AG08395 (cell line): ENCODE results near the gene DEPDC1B.
"Not testable (repeated sequence)": the region's sequence is repeated elsewhere in the genome, so short reads cannot be mapped to it uniquely, and the experiment has no call there.

Experiments
- DNase-seq: peaks from one replicate; pipeline ENCODE4 v3.0.0; 2012; ENCODE audit warnings: mixed read lengths, low spot score

DEPDC1B gene

GRCh38 chr5:60640901-60641300 lies 59.1 kb downstream of the DEPDC1B start:
- DNase-seq = no peak

DNA sequence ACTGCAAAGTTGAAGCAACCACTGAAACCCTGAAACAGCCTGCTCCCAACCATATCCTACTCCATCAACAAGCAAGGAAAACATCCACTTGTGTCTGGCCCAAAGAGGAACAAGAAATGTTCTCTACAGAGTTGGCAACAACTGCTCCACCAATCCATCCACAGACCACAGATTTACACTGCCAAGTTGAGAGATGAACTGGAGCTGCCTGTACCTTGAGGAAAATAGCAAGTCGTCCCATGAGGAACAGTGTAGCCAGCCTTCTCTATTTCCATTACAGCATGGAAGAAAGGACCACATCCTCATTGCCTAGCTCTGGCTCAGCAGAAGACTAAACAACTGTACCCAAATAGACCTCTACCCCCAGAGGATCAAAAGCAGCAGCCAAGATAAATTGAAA lies 60.4 kb downstream of the DEPDC1B start:
- no peak for DNase-seq

DNA sequence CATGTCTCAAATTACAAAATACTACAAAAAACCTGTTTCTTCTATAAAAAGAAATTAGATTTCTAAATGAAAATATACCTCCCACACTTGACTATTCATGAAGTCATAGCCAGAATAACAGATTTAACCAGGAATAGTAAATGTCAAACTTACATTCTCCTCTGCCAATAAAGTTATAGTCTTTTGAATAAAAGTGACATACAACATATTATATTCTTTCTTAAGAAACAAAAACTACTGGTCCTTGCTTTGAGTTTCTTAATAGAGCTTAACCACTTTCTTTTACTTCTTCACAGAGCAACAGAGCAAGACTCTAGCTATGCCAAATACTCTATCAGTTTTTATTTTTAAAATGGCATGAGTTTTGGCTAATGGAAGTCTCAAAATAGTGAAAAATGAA lies 61.7 kb downstream of the DEPDC1B start:
- DNase-seq = no peak

GRCh38 chr5:60636644-60637043 lies 63.3 kb downstream of the DEPDC1B start:
- DNase-seq = no peak

DNA sequence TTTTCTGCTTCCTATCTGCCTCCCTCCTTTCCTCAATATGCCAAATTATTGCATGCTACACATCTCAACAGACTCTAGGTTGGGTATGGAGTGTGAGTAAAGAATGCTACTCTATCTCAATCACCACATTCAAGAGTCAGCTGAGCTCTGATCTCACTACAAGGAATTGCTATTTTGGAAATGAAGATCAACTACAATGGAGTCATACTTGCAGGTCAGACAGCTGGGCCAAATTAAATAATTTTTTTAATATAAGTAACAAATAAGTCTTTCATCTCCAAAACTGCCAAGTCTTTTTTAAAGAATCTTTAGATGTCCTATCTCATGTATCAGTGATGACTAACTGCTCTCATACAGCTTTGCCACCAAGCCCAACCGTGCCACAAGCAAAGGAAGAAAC lies 64.0 kb downstream of the DEPDC1B start:
- DNase-seq = no peak

- no peak for DNase-seq
Measured at GRCh38 chr5:60634051-60634450, 65.9 kb downstream of the DEPDC1B start.

GRCh38 chr5:60633341-60633740 lies 66.6 kb downstream of the DEPDC1B start:
- peak; percentile 84 for DNase-seq

DNA sequence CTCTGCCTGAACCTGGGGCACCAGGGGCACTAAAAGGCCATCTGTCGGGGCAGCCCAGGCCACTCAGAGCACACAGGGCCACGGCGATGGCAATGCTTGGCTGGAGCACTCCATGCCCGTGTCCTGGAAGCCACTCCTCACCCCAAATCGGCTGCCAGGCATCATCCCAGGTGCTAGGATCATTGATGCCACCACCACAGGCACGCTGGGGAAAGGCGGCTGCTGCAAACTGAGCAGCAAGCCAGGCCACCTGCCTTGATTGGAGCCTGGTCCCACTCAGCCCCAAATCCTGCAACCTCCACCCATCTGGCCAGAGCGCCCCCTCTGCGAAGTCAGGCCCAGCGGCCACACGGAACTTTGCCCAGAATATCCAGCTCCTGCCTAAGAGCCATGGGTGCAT lies 67.8 kb downstream of the DEPDC1B start:
- DNase-seq = no peak

GRCh38 chr5:60630836-60631235 lies 69.1 kb downstream of the DEPDC1B start:
- DNase-seq = no peak

DNA sequence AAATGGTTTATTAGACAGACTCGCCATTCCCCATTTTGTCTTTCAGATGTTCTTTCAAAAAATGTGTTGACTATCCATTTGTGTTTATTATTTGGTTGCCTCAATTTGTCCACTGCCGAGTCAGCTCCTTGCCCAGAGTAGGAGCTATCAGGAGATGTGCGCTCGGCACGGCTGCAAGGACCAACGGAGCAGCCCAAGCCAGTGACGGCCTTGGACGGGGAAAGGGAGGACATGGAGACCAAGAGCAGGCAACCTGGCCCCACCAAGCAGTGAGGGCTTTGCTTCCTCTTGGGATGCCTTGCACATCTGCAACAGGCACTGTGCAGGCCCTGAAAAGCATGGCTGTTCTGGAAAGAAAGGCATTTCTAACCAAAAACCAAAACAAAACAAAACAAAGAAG lies 69.8 kb downstream of the DEPDC1B start:
- DNase-seq = no peak

GRCh38 chr5:60624875-60625274 lies 75.1 kb downstream of the DEPDC1B start:
- not testable (repeated sequence) for DNase-seq

DNA sequence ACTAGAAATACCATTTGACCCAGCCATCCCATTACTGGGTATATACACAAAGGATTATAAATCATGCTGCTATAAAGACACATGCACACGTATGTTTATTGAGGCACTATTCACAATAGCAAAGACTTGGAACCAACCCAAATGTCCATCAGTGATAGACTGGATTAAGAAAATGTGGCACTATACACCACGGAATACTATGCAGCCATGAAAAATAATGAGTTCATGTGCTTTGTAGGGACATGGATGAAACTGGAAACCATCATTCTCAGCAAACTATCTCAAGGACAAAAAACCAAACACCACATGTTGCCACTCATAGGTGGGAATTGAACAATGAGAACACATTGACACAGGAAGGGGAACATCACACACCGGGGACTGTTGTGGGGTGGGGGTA lies 79.2 kb downstream of the DEPDC1B start:
- DNase-seq = not testable (repeated sequence)

DNA sequence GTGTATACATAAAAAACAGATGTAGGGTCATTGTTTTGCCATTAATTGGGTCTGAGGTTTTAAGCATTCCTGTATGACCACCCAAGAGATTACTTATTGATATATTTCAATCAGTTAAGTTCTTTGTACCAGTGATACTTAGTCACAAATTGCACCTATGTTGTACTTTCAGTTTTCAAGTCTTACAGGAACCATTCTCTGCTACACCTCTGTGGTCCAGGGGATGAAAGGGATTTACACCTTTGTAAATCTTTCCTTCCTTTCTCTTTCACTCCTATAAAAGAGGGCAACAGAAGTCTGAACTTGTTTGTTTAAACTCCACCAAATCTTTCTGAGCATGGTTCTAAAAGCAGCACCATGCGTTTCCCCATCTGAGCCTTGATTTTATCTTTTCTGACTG lies 86.1 kb downstream of the DEPDC1B start:
- DNase-seq = no peak

DNA sequence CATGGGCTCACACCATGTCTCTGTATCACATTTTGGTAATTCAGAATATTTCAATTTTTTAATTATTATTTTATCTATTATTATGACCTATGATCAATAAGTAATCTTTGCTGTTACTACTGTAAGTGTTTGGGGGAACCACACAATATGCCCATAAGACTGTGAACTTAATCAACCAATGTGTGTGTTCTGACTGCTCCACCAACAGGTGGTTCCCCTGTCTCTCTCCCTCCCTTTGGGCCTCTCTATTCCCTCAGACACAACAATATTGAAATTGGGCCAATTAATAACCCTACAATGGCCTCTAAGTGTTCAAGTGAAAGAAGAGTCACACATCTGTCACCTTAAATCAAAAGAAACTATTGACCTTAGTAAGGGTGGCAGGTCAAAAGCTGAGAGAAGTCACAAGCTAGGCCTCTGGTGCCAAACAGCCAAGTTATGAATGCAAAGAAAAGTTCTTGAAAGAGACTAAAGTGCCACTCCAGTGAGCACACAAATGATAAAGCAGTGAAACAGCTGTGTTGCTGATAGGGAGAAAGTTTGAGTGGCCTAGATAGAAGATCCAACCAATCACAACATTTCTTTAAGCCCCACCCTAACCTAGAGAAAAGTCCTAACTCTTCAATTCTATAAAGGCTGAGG lies 88.7 kb downstream of the DEPDC1B start:
- no peak for DNase-seq

- DNase-seq = no peak
Measured at GRCh38 chr5:60604771-60605170, 95.2 kb downstream of the DEPDC1B start.

GRCh38 chr5:60598424-60598823 lies 101.5 kb downstream of the DEPDC1B start:
- no peak for DNase-seq

DNA sequence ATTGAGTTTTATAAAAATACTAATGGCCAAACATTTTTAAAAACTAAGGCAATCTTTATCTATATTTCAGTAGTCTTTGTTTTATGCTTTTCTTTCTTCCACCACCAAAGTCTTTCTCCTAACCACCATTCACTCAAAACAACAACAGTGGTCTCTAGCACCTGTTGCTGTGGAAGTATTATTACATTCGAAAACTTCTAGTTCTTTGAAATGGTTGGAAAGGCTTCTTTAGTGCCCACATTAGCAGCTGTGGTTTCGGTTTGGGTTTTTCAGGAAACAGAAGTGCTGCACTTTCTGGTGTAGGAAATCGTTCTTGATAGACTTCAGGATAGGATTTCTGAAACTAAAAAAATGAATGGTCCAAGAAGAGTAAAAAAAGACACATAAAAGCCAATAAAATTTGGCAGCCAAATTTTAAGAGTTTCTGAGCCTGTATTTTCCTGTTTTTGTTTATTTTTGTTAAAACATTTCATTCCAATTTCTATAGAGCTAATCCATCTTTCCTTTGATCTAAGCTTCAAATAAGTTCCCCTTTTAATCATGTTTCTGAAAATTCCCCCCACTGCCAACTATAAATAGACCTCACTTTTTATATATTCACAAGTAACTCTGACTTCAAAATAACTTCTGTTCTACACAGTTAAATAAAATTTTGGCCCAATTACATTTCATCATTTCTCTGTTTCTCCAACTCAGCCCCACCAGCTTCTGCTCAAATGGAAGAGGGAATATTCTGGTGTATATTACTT lies 102.2 kb downstream of the DEPDC1B start:
- no peak for DNase-seq

GRCh38 chr5:60594715-60595477 lies 105.1 kb downstream of the DEPDC1B start:
- no peak for DNase-seq

- no peak for DNase-seq
Measured at GRCh38 chr5:60590172-60590571, 109.8 kb downstream of the DEPDC1B start.

- DNase-seq = not testable (repeated sequence)
Measured at GRCh38 chr5:60587312-60587711, 112.7 kb downstream of the DEPDC1B start.

- no peak for DNase-seq
Measured at GRCh38 chr5:60586307-60586901, 113.6 kb downstream of the DEPDC1B start.

GRCh38 chr5:60585618-60586017 lies 114.3 kb downstream of the DEPDC1B start:
- DNase-seq = no peak

- DNase-seq = no peak
Measured at GRCh38 chr5:60584304-60584703, 115.7 kb downstream of the DEPDC1B start.
